Right atrium auricular region (tissue), 2 donors: ENCODE results near the gene GPR55. TPM values are rescaled to one million over a fixed set of nuclear protein-coding genes. Genes with fewer than 3 reads are reported as not detected.

Experiments used
- DNase-seq: peaks from one replicate; pipeline ENCODE4 v3.0.0-alpha.2; 2019; ENCODE audit warnings: low spot score
- H3K27ac ChIP-seq, 2 donors: fragments of 200-600 bp; sonication (generic); 1 replicate in 1 of 2; 2 replicates in 1 of 2; pipeline ENCODE4 v1.5.1; 2016 to 2019
- H3K27me3 ChIP-seq, 2 donors: fragments of 200-600 bp; sonication (generic); one replicate each; pipeline versions ENCODE4 v1.5.1 to v1.6.0; 2017 to 2019
- H3K36me3 ChIP-seq: fragments of 200-600 bp; sonication (generic); one replicate; pipeline ENCODE4 v1.5.1; 2016
- H3K4me1 ChIP-seq, 2 donors: fragments of 200-600 bp; sonication (generic); one replicate each; pipeline versions ENCODE4 v1.5.1 to v1.6.0; 2017 to 2019
- H3K4me3 ChIP-seq, 2 donors: fragments of 200-600 bp; sonication (generic); 1 replicate in 1 of 2; 2 replicates in 1 of 2; pipeline ENCODE4 v1.5.1; 2017 to 2019; ENCODE audit warnings: mild to moderate bottlenecking in 1 of 2, moderate library complexity in 1 of 2
- H3K9me3 ChIP-seq, 2 donors: fragments of 200-600 bp; sonication (generic); one replicate each; pipeline ENCODE4 v1.5.1; 2019
- total RNA-seq, 2 donors: library from RNA; depleted of rRNA; stranded (reverse); fragments of >200 nt; gene quantifications; one replicate each; pipeline ENCODE4 v1.1.0, GENCODE V29; 2016
- TF ChIP-seq, protein P1 (sequence below), 2 donors: fragments of 200-600 bp; sonication (generic); IDR thresholded peaks; one replicate each; pipeline ENCODE4 v1.5.1; 2019; ENCODE audit warnings: antibody characterized with exemption in 2 of 2

GPR55 gene
- total RNA-seq, 2 donors from 2014 or later, result not detected

DNA sequence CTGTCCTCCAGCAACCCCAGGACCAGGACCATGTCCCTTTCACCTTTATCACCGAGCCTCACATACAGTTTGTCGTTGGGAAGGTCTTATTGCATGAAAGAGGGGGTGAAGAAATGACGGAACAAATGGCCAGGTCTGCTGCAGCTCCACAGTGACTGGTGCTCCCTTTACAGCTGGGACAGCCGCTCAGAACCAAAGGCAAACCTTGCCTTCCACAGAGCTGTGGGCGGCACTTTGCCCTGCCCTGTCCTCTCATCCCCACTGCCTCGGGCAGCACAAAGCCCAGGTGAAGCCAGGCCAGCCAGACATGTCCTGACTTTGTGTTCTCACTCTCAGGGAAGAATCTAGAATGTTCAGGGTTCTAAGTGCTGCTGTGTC is 961 bp downstream of the GPR55 start:
- Histone ChIP-seq H3K27me3 (no peaks in the 10 kb centered on the region), H3K27ac (no peak overlapping the region), H3K4me3 (no peak overlapping the region), H3K36me3 (no peaks in the 10 kb centered on the region), H3K9me3 (no peaks in the 10 kb centered on the region), H3K4me1 (no peaks in the 10 kb centered on the region)
- TF ChIP-seq, protein P1, sequence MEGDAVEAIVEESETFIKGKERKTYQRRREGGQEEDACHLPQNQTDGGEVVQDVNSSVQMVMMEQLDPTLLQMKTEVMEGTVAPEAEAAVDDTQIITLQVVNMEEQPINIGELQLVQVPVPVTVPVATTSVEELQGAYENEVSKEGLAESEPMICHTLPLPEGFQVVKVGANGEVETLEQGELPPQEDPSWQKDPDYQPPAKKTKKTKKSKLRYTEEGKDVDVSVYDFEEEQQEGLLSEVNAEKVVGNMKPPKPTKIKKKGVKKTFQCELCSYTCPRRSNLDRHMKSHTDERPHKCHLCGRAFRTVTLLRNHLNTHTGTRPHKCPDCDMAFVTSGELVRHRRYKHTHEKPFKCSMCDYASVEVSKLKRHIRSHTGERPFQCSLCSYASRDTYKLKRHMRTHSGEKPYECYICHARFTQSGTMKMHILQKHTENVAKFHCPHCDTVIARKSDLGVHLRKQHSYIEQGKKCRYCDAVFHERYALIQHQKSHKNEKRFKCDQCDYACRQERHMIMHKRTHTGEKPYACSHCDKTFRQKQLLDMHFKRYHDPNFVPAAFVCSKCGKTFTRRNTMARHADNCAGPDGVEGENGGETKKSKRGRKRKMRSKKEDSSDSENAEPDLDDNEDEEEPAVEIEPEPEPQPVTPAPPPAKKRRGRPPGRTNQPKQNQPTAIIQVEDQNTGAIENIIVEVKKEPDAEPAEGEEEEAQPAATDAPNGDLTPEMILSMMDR (IDR thresholded peaks at IDR 0.05), result no peak
- DNase-seq, result no peak

DNA sequence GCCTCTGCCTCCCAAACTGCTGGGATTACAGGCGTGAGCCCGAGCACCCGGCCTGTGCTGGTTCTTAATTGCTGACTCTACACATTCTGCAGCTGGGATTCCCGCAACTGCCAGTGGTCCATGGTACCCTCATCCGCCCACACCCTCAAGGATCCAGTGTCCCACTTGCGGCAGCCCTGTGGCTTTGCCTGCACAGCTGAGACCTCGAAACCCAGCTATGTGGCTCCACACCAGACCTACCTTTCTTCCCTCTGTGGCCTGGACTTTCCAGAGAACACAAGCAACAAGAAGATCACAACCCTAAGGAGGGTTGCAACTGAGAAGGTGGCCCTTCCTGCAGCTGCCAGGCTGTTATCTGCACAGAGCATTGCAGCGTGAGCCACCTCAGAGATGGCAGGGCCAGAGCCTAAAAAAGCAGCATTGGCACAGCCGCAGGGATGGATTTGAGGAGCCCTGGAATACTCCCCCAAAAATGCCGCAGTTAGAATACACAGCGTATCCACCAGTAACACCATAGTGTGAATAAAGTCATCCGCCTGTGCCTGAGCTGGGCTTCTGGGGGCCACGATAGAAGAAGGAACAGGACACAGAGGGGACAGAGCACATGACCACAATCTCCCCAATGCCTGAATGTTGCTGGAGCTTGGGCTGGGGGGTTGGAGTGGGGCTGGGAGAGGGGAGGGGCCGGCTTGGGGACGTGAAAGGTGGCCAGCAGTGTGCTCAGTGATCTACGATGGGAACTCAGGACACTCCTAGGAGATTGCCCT is 1.9 kb downstream of the GPR55 start:
- no peak overlapping the region for H3K27ac ChIP-seq

DNA sequence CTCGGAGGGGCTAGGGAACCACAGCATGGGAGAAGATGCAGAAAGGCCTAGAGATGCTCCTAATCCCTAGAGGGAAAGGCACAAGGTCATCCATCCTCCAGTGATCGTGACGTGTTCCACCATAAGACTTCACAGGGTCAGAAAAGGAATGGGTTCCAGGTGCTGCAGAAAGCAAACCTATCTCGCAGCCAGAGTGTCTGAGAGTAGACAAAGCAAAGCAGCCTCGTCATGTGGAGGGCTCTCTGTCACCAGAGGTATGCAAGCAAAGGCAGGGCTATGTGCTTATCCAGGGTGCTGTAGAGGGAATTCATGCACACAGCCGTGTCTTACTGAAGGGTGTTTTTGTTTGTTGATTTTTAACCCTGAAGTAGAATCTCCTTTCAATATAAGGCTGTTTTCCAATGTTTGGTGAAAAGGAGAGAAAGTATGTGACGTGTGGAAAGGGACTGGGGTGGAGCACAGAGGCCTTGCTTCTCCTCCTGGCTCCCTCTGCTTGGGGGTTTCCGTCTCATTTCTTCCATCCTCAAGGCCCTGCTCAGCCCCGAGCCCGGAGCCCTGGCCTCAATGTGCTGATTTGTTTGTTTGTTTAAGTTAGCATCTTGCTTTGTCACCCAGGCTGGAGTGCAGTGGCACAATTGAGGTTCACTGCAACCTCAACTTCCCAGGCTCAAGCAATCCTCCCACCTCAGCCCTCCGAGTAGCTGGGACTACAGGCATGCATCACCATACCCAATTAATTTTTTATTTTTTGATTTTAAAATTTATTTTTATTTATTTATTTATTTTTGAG is 3.0 kb downstream of the GPR55 start:
- TF ChIP-seq, protein P1 (IDR thresholded peaks at IDR 0.05), result no peak
- no peak overlapping the region for H3K4me3 ChIP-seq
- no peaks in the 10 kb centered on the region for H3K27me3 ChIP-seq
- no peaks in the 10 kb centered on the region for H3K9me3 ChIP-seq
- H3K4me1 ChIP-seq, result no peaks in the 10 kb centered on the region
- DNase-seq, result no peak
- no peak overlapping the region for H3K27ac ChIP-seq
- H3K36me3 ChIP-seq, result no peaks in the 10 kb centered on the region

More for the DNA sequence above, 1.9 kb downstream of the GPR55 start:
- no peak overlapping the region for H3K4me3 ChIP-seq
- TF ChIP-seq, protein P1 (IDR thresholded peaks at IDR 0.05), result no peak
- DNase-seq, result no peak
- H3K9me3 ChIP-seq, result no peaks in the 10 kb centered on the region
- no peaks in the 10 kb centered on the region for H3K4me1 ChIP-seq
- no peaks in the 10 kb centered on the region for H3K27me3 ChIP-seq
- H3K36me3 ChIP-seq, result no peaks in the 10 kb centered on the region

DNA sequence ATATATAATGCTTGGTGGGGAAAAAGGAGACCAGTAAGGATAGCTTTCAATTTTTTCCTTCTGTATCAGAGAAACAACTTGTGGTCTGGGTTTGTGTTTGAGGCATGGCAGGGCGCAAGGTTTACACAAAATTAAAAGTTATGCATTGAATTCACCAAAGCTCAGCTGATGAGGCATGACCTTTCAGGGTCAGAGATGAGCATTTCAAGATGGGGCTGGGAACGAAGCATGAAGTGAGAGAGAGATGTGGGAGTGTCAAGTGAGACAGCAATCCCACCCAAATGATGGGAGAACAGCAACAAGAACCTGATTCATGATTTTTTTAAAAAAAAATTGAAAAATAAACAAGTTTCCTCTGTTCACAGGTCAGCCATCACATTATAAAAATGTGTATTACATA is 4.9 kb downstream of the GPR55 start:
- TF ChIP-seq, protein P1 (IDR thresholded peaks at IDR 0.05), result no peak
- no peaks in the 10 kb centered on the region for H3K4me1 ChIP-seq
- no peaks in the 10 kb centered on the region for H3K27me3 ChIP-seq
- no peak overlapping the region for H3K4me3 ChIP-seq
- no peaks in the 10 kb centered on the region for H3K36me3 ChIP-seq
- DNase-seq, result no peak
- H3K27ac ChIP-seq, result no peak overlapping the region
- H3K9me3 ChIP-seq, result no peaks in the 10 kb centered on the region

DNA sequence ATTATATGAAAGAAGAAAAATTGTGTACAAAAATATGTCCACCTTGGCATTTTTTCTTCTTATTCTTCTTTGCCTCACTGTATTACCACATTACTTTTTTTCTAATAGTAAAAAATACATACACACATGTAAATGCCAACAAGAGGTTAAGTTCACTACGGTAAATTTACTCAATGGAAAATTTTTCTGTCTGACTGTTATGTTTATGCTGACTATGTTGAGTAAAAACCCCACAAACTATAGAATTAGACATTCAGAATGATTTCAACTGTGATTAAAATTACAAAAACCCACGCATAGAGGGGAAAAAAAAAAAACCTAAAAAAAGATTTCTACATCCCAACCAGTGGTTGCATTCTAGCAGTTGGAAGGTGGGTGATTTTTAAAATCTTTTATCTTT is 5.4 kb downstream of the GPR55 start:
- TF ChIP-seq, protein P1 (IDR thresholded peaks at IDR 0.05), result no peak
- DNase-seq, result no peak
- H3K4me3 ChIP-seq, result no peak overlapping the region
- no peaks in the 10 kb centered on the region for H3K4me1 ChIP-seq
- no peak overlapping the region for H3K27ac ChIP-seq
- H3K36me3 ChIP-seq, result no peaks in the 10 kb centered on the region
- H3K9me3 ChIP-seq, result no peaks in the 10 kb centered on the region
- H3K27me3 ChIP-seq, result no peaks in the 10 kb centered on the region
